C4-2B (cell line): Measurements from ENCODE around the gene LOXL1.

Experiments
- ZFX ChIP-seq: fragments of 450-650 bp; IDR thresholded peaks from 2 replicates; pipeline ENCODE4 v1.6.1; 2017
- TF ChIP-seq, protein P1 (sequence below): fragments of 450-650 bp; conservative IDR thresholded peaks from 2 replicates; pipeline ENCODE4 v1.5.1; 2017; ENCODE audit warnings: mild to moderate bottlenecking

DNA sequence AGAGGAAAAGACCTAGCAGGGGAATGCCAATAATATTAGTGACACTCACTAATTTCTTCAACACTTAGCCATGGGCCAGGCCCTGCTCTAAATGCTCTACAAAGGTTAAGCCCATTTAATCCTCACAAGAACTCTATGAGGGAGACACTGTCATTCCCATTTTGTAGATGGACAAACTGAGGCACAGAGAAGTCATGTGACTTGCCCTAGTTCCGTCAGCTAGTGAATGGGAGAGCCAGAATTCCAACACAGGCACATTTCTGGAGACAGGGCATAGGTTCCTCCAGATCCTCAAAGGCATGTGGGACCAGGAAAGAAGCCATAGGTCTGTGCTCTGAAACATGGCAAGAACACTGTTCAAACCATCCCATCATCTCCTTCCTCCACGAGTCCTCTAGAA lies 31.5 kb downstream of the LOXL1 start:
- TF ChIP-seq, protein P1, sequence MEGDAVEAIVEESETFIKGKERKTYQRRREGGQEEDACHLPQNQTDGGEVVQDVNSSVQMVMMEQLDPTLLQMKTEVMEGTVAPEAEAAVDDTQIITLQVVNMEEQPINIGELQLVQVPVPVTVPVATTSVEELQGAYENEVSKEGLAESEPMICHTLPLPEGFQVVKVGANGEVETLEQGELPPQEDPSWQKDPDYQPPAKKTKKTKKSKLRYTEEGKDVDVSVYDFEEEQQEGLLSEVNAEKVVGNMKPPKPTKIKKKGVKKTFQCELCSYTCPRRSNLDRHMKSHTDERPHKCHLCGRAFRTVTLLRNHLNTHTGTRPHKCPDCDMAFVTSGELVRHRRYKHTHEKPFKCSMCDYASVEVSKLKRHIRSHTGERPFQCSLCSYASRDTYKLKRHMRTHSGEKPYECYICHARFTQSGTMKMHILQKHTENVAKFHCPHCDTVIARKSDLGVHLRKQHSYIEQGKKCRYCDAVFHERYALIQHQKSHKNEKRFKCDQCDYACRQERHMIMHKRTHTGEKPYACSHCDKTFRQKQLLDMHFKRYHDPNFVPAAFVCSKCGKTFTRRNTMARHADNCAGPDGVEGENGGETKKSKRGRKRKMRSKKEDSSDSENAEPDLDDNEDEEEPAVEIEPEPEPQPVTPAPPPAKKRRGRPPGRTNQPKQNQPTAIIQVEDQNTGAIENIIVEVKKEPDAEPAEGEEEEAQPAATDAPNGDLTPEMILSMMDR = no peak
- TF ChIP-seq ZFX = no peak
